ENCODE results near the gene FAM118A.
"Not testable (repeated sequence)": the region's sequence is repeated elsewhere in the genome, so short reads cannot be mapped to it uniquely, and the experiment has no call there.

The FAM118A gene

DNA sequence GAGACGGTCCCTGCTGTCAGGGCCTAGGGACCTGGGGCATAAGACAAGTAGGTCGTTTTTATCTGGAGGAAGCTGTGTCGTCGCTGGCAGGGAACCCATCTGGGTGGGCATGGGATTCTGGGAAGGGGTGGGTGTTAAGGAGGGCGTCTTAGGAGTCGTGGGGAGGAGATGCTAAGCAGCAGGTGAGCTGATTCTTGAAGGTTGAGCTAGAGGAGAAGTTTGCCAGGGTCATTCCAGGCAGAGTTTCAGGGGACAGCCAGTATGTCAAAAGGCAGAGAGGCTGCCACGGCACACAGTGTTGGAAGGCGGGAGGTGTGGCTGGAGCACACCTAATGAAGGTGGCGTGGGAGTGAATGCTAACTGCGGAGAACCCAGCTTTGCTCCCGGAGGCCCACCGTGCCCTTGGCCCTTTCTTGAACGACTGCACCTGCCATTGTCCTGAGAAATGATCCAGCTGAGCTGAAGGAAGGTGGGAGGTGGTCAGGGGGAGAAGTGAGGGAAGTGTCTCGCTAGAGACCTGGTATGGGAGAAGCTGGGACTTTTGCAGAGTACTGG, 1.3 kb downstream of the FAM118A start:
- DNase-seq, result no peak

DNA sequence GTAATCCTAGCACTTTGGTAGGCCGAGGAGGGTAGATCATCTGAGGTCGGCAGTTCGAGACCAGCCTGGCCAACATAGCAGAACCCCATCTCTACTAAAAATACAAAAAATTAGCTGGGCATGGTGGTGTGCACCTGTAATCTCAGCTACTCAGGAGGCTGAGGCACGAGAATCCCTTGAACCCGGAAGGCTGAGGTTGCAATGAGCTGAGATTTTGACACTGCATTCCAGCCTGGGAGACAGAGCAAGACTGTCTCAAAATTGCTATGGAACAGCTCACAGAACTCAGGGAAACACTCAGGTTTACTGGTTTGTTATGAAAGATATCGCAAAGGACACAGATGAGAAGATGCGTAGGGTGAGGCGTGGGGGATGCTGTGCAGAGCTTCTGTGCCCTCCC, 2.7 kb downstream of the FAM118A start:
- DNase-seq, result no peak

DNA sequence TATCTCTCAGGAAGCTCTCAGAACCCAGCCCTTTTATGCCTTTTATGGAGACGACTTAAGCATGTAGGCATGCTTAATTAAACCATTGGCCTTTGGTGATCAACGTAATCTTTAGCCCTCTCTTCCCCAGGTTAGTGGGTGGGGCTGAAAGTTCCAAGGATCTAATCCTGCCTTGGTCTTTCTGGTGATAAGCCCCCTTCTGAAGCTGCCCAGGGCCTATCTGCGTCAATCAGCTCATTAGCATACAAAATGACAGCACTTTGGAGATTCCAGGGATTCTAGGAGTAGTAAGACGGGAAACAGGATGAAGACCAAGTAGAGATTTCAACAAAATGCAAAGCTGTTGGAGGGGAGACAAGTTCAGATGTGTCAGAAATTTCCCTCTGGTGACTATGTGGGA, 3.1 kb downstream of the FAM118A start:
- DNase-seq, result no peak

DNA sequence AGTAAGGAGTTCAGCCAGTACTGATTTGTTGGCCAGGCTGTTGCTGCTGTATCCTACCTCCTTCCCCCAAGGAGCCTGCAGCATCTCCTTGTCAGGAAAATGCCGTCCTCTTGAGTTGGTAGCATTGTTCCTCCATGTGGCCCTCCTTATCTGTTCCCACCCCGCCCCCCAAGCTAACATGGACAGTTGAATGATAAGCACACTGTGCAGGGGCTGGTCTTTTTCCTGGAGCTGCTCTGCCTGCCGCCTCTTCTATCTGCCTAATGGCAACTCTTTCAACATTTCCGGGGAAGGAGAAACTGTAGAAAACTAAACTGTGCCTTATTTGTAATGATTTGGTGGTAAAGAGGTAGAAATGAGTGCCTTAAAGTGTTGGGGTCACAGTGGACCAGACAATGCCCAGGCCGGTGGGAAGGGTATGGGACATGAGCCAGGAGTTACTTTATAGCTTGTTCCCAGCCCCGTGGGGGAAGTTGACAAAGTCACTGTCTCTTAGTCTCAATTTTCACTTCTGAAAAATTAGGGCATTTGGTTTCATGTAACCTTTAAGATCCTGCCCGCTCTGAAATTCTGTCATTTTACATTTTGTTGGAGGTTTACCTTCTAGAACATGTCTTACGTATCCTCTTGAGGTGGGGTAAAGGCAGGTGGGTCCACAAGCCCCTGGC, 4.5 kb downstream of the FAM118A start:
- DNase-seq, result no peak

DNA sequence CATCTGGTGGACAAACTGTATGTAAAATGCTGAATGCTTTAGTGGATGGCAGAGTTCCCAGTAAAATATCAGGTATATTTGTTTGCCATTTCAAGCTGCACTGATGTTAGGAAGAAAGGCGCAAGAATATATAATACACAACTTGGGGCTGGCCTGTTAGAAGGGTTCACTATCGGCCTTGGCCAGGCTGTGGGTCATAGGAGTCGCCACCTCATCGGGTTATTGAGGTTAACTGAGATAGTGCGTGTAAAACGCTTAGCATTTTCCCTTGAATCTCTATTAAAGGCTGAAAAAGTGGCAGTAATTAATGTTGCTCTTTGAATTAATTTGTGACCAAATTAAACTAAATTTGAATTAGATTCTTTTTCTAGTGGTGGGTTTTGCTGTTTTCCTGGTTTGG, 5.1 kb downstream of the FAM118A start:
- no peak for DNase-seq

DNA sequence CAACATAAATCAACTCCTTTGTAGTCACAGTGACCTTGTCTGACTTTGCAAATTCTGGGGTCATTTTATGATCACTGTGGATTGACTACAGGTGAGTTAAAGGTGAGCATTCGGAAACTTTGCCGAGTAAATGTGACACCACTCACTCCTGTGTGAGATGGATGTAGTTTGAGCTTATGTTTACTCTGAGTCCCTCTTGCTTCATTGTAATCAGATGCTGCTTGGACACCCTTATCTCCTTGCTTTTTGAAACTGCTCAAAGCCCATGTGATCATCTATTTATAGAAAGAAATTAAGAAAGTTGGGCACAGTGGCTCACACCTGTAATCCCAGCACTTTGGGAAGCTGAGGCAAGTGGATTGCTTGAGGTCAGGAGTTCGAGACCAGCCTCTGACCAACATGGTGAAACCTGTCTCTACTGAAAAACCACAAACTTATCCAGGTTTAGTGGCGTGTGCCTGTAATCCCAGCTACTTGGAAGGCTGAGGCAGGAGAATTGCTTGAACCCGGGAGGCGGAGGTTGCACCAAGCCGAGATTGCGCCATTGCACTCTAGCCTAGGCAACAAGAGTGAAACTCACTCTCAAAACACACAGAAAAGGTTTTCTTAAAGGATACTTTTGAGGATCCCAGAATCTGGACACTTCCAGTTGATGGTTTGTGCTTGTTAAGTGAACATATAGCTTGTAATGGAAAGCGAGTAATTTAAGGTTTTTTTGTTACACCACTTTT, 7.2 kb downstream of the FAM118A start:
- no peak for DNase-seq

DNA sequence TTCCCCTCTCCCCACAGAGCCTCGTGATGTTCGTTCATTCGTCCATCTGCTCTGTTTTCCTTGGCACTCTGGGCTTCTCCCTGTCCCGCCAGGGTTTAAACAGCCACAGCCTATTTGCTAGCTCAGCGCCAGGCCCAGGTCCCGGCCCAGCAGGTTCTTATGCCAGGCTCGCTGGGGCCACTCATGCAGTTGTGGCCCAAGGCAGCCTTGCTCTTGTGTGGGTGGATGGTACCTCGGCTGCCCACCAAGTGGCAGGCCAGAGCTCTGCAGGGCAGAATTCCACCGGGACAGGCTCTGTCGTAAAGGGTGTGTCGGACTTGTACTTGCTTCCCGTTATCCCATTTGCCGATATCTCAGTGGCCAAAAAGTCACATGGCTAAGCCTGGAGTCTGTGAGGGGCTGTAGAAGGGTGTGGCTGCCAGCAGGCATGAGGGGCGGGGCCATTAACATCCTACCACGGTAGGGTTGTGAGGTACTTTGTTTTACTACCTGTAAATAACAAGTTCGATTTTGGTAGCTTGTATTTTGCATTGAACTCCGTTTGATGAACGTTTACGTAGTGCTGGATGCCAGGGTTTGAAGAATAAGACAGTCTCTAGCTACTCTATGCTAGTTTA, 7.9 kb downstream of the FAM118A start:
- DNase-seq, result peak; percentile 74

DNA sequence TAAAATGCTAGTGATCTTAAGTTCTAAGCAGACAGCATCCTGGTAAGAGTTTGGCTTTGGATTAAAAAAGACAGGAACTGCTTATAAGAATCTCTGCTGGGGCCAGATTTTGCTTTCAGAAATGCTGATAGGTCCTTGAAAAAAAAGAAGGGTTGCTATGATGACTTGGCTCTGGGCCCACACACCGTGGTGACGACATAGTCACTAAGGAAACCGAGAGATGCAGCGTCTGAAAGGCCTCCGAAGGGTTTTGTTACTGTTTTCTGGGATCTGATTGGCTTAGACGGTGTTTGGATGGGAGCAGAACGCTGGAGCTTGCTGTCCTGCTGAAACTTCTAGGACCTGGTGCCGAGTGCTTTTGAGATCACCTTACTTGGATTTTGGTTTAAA, 8.4 kb downstream of the FAM118A start:
- peak; percentile 66 for DNase-seq

DNA sequence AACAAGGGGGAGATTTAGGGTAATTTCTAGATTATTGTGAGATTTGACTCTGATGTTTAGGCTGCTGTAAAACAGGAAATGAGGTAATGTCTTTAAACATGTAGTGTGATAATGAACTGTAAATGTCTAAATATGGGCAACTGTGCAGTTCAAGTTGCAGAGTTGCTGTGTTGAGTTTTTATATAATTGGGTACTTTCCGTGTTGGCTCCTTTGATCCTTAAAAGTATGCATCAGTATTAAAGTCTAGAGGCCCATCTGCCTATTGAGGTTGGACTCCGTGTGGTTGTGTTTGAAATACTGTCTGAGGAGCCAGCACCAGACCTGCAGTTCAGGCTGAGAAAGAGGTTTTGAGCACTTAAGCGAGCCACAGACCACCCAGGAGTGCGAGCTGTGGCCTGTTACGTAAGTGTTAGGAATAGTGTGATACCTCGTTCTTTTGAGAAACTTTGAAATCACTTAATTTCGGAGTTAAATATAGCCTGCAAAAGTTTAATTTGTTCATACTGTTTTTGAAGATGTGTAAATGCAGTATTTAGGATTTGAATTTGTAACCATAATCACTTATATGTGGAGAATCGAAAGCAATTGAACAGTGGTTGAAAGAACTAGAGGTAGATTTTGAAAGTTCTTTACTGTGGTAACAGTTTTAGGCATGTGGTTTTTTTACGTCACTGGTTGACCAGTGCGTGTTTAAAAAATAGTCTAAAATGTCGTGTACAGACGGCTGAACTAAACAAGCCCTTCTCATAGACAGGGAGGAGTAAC, 9.0 kb downstream of the FAM118A start:
- DNase-seq, result no peak

DNA sequence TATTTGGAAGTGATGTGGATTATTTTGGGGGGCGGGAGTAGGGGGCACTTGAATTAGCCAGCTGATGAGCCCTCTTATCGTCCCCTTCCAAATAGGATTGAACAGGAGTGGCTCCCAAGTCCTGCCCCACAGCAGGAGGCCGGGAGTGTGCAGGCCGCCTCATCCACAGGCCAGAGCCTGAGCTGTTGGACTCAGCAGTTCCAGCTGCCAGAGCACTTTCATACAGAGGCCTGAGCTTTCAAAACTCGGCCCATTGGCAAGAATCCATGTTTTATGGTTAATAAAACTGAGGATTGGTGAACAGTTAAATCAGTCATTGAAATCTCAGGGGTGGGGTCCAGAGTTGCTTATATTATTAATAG, 9.6 kb downstream of the FAM118A start:
- DNase-seq, result no peak

DNA sequence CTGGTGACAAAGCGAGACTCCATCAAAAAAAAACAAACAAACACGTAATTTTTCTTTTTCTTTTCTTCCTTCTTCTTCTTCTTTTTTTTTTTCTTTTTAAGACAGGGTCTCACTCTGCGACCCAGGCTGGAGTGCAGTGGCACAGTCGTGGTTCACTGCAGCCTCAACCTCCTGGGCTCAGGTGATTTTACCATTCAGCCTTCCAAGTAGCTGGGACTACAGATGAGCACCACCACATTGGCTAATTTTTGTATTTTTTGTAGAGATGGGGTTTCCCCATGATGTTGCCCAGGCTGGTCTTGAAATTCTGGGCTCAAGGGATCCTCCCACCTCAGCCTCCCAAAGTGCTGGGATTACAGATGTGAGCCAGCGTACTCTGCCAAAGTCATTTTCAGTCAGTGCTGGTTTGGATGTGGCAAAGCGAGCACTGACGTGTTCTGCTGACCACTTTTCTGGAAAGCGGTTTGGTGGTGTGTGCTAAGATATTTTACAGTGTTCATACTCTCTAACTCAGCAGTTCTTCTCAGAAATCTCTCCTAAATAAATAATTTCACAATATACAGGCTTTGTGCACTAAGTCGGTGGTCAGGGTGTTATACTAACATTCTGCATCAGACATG, 10.7 kb downstream of the FAM118A start:
- no peak for DNase-seq

DNA sequence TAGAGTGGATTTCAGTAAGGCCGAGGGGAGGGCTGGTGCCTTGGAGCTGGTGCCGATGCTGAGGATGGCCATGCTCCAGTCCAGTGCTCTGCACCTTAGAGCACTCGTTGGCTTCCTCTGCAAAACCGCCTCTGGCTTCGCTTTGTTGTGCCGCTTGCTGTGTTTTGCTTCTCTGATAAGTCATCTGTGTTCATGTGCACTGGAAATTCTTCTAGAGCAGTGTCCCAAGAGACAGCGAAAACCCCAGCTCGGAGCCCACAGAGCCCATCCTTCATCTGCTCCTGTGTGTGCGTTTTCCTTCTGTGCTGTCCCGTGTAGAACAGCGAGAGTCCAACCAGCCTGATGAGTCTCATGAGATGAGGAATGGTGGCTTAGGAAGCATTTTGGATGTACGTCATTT, 12.1 kb downstream of the FAM118A start:
- no peak for DNase-seq

DNA sequence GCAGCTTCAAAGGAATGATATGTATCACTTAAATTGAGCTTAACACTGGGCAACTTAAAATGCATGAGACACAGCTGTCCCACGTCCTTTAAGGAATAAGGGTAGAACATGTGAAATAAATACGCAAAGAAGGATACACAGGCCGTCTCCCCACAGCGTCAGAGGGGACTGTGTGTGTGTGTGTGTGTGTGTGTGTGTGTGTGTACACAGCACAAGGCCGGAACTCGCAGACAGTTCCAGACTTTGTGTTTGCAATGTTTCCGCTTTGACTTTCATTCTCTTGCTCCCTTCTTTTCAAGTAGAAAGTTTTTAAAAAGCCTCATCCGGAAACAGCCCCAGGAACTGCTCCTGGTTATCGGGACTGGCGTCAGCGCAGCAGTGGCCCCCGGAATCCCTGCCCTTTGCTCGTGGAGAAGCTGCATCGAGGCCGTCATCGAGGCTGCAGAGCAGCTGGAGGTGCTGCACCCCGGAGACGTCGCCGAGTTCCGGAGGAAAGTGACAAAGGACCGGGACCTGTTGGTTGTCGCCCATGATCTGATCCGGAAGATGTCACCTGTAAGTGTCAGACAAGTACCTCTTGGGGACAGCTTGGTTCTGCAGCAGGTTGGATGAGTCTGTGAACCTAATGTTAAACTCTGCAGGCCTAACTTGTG, 13.3 kb downstream of the FAM118A start:
- no peak for DNase-seq

DNA sequence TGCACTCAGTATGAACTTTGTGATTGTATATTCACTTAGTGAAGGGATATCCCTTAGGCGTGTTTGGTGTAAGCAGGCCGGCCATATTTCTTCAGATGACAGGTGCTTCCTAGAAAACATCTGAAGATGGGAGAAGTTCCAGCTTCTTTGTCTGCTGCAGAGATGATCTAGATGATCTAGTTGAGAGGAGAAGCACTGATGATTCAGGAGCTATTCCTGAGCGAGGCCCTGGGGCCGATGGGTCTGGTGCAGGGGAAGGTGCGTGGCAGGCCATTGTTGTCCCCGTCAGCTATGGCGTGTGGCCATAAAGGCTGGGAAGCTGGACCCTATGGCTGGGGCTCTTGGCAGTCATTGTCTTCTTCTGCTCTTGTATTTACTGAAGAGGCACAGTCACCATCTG, 14.0 kb downstream of the FAM118A start:
- DNase-seq, result no peak

DNA sequence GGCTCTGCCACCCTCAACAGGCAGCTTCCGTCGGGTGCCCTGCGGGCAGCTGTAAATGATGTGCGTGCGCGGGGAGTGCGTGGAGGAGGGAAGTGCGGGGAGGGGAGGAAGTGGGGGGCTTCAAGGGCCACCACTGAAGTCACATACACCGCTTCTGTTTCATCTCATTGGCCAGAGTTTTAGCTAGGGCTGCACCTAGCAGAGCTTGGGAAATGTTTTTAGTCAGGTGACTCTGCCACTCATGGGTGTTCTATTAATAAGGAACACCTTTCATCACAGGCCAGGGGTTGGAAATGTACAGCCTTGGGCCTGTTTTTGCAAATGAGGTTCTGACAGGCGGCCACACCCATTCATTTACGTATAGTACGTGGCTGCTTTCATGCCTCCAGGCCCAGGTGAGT, 14.6 kb downstream of the FAM118A start:
- DNase-seq, result no peak

DNA sequence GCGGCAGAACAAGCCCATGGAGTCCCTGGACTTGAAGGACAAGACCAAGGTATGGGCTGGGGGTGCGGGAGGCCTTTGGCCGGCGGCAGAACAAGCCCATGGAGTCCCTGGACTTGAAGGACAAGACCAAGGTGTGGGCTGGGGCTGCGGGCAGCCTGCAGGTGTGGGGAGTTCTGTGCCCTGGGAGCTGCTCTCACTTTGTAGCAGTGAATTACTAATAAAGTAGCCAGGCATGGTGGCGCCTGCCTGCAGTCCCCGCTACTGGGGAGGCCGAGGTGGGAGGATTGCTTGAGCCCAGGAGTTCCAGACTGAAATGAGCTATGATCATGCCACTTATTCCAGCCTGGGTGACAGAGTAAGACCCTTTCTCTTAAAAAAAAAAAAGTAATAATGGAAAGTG, 18.5 kb downstream of the FAM118A start:
- not testable (repeated sequence) for DNase-seq

DNA sequence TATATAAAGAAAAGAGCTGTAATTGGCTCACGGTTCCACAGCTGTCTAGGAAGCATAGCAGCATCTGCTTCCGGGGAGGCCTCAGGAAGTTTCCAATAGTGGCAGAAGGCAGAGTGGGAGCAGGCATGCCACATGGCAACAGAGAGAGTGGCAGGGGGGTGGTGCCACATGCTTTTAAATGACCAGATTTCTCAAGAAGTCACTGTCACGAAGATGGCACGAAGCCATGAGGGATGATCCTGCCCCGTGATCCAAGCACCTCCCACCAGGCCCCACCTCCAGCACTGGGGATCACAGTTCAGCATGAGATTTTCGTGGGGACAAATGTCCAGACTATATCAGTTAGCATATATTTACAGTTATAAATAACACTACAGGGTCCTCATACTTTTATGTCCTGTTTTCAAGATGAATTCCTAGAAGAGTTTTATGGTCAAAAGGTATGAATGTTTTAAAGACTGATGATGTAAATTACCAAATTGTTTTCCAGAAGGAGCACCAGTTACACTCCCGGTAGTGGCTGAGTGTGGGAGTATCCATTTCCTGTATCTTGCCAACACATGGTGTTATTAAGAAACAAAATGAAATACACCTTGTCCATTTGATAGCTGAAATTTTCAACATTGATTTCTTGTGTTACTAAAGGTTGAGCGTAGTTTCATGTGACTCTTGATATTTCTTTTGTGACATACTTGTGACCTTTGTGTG, 19.2 kb downstream of the FAM118A start:
- peak; percentile 24 for DNase-seq

DNA sequence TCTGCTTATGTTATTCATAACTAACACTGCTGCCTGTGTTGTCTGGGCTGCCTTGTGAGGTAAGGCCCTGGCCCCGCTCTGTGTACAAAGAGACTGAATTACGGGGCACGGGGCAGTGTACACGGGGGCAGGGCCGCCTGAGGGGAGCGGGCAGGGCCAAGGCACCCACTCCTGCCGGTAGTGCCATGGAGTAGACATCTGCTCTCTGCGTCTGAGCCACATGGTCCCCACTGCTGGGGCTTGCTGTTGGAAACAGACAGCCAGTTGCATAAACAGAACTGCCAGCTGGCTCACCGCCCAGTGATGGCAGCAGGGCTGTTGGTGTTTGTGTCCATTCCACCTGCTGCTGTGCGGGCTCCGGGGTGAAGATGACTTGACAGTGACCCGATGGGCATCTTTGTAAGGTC, 19.8 kb downstream of the FAM118A start:
- DNase-seq, result peak; percentile 88

DNA sequence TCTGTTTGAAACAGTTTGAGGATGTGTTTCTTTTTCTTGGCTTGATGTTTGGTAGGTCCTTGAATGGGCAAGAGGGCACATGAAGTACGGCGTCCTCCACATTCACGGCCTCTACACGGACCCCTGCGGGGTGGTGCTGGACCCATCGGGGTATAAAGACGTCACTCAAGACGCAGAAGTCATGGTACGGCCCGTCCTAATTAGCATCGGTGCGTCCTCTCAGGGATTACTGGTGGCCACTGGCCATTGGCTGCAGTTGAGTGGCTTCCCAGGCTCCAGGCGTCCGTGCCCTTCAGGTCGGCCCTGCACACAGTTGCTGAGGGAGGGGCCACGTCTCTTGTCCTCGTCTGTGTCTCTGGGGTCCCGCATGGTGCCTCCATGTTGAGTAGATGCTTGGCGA, 20.8 kb downstream of the FAM118A start:
- DNase-seq, result no peak

DNA sequence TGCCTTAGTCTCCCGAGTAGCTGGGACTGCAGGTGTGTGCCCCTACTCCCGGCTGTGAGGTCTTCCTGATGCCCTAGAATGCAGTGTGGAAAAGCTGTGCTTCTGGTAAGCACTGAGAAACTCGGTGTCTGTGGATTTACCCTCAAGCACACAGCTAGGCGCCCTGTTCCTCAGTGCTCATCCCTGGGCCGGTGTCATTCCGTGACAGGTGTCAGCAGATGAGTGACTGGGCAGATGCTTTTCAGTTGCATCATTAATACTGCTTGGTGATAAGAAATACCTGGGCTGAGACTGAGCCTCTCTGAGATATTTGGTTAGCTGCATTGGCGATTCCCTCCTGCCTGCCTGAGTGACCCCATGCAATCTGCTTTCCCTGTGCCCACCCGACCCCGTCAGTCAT, 21.8 kb downstream of the FAM118A start:
- DNase-seq, result no peak

DNA sequence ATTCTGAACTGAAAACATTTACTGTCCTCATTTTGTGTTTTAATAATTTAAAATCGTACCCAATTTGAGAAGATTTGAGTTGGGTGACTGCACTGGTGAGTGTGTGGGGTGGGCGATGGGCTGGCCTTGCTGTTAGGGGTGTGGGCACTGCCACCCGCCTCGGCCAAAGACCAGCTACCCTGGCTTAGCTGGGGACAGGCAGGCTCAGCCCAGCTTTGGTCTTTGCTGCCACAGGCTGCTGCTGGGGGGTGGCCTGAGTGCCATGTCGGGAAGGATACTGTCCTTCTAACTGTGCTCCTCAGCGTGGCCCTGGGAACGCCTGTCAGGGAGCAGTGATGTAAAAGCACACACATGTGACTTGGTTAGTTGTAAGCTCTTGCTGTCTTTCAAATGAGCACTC, 22.3 kb downstream of the FAM118A start:
- DNase-seq, result no peak

DNA sequence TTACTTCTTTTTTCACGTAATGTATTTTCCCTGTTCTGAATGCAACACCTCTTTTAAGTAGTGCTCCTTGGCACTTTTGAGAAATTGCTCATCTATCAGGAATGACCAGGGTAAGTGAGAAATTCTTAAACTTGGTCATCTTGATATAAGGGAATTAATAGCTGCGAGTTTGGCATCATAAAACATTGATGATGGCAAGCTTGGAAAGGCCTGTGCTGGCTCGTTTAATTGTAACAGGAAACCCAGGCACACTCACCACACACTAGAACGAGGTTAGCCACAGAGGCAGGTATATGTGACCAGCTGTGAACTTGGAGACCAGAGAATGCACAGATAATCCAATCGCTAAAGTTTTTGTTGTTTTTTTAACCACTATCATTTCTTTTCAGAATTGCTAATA, 24.3 kb downstream of the FAM118A start:
- DNase-seq, result no peak
